ENCODE results near the gene HLA-E.

GRCh38 chr6:30465595-30466306 is 23.6 kb upstream of the HLA-E start:
- TF ChIP-seq CTCF (conservative IDR thresholded peaks at IDR 0.05 in 1 of 2, IDR thresholded peaks at IDR 0.05 in 1 of 2; ENCODE audit: low read depth in 1 of 2, low read length in 2 of 2) (no peak), EZH2 (IDR thresholded peaks at IDR 0.05; ENCODE audit: low read length, missing control alignments) (peak; percentile 56)

All from fibroblast of lung (primary cell).